Breast epithelium (tissue), 4 donors: ENCODE data around the gene PTOV1. TPM values are rescaled to one million over a fixed set of nuclear protein-coding genes. Genes with fewer than 3 reads are reported as not detected.

Source experiments
- DNase-seq, 2 donors: peaks; one replicate each; pipeline ENCODE4 v3.0.0-alpha.2; 2019; ENCODE audit warnings: low spot score in 2 of 2
- H3K27ac ChIP-seq, 2 donors: fragments of 200-600 bp; sonication (generic) in 1 of 2; one replicate each; pipeline ENCODE4 v1.5.1; 2016 to 2019; ENCODE audit warnings: mild to moderate bottlenecking in 1 of 2
- H3K27me3 ChIP-seq, 2 donors: fragments of 200-600 bp; sonication (generic) in 1 of 2; one replicate each; pipeline versions ENCODE4 v1.5.1 to v1.6.0; 2017 to 2019; ENCODE audit warnings: control low read depth in 1 of 2, mild to moderate bottlenecking in 1 of 2
- H3K36me3 ChIP-seq: fragments of 200-600 bp; one replicate; pipeline ENCODE4 v1.5.1; 2019
- H3K4me1 ChIP-seq, 2 donors: fragments of 200-600 bp; sonication (generic); one replicate each; pipeline ENCODE4 v1.5.1; 2016 to 2019; ENCODE audit warnings: control low read depth in 1 of 2
- H3K4me3 ChIP-seq, 3 donors: fragments of 200-600 bp; sonication (generic); 1 replicate in 2 of 3; 2 replicates in 1 of 3; pipeline ENCODE4 v1.5.1; 2016 to 2019; ENCODE audit warnings: mild to moderate bottlenecking in 3 of 3, moderate library complexity in 2 of 3
- H3K9me3 ChIP-seq, 2 donors: fragments of 200-600 bp; sonication (generic) in 1 of 2; one replicate each; pipeline ENCODE4 v1.5.1; 2016 to 2019; ENCODE audit warnings: control low read depth in 1 of 2
- POLR2A ChIP-seq: fragments of 450-650 bp; IDR thresholded peaks from one replicate; pipeline ENCODE4 v1.6.1; 2016; ENCODE audit warnings: antibody characterized with exemption, mild to moderate bottlenecking, moderate library complexity
- POLR2AphosphoS5 ChIP-seq, 3 donors: sonication (generic); formaldehyde crosslinking; IDR thresholded peaks; one replicate each; pipeline ENCODE4 v1.6.1; 2017; ENCODE audit warnings: antibody characterized with exemption in 3 of 3
- intact Hi-C: fragments of 100-400 bp; cut with DNase I; formaldehyde crosslinking; loops from one replicate; pipeline ENCODE4 v1.15.1; 2023; ENCODE audit warnings: low total_unique reads
- total RNA-seq, 3 donors: library from RNA; depleted of rRNA; stranded (reverse); fragments of >200 nt; gene quantifications; one replicate each; pipeline ENCODE4 v1.1.0, GENCODE V29; 2016
- TF ChIP-seq, protein P1 (sequence below), 3 donors: fragments of 450-650 bp; IDR thresholded peaks; one replicate each; pipeline ENCODE4 v1.5.1; 2016 to 2017; ENCODE audit warnings: antibody characterized with exemption in 3 of 3, mild to moderate bottlenecking in 3 of 3, moderate library complexity in 3 of 3

The PTOV1 gene
- total RNA-seq, 3 donors from 2014 or later = 45.1 to 95.0 (median 90.3) TPM

DNA sequence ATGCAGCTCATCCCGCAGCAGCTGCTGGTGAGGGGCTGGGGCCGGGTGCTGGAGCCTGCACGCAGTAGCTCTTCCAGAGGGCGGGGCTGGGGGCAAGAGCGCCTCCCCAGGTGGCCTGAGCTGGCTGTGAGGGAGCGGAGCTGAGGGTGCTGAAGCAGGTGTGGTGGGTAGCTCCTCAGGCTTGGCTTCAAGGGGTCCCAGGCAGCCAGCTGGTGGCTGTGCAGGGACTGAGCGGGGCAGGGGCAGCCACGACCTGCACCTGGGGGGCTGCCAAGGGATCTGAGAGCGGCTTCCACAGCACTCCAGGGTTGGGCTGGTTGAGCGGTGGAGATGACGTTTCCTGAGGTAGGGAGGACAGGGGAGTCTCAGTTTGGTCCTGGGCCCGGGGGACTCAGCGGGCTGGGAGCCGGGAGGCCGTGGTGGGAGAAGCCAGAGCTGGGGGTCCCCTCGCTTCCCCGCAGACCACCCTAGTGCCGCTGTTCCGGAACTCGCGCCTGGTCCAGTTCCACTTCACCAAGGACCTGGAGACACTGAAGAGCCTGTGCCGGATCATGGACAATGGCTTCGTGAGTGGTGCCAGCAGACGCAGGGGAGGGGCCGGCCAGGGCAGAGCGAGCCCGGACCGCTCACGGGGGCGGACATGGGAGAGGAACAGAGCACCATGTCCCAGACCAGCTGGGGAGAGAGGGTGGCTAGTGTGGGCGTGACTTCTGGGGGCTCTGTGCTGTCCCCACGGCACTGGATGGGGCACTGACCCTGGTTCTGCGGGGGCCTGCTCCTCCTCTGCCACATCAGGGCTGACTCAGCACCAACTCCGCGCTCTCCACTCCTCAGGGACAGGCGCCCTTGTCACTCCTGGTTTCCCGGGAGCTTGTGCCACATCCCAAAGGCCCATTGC, 7.4 kb downstream of the PTOV1 start:
- Histone ChIP-seq H3K4me1 (no peaks in the 10 kb centered on the region), H3K36me3 (peaks cover 3% of the 10 kb centered on the region), H3K27me3 (no peaks in the 10 kb centered on the region), H3K9me3 (no peaks in the 10 kb centered on the region), H3K4me3 (no peak overlapping the region), H3K27ac (peak overlapping the region in 1 of 2 donors; percentile 25)
- no peak for TF ChIP-seq POLR2AphosphoS5 (IDR thresholded peaks at IDR 0.05)
- TF ChIP-seq, protein P1, sequence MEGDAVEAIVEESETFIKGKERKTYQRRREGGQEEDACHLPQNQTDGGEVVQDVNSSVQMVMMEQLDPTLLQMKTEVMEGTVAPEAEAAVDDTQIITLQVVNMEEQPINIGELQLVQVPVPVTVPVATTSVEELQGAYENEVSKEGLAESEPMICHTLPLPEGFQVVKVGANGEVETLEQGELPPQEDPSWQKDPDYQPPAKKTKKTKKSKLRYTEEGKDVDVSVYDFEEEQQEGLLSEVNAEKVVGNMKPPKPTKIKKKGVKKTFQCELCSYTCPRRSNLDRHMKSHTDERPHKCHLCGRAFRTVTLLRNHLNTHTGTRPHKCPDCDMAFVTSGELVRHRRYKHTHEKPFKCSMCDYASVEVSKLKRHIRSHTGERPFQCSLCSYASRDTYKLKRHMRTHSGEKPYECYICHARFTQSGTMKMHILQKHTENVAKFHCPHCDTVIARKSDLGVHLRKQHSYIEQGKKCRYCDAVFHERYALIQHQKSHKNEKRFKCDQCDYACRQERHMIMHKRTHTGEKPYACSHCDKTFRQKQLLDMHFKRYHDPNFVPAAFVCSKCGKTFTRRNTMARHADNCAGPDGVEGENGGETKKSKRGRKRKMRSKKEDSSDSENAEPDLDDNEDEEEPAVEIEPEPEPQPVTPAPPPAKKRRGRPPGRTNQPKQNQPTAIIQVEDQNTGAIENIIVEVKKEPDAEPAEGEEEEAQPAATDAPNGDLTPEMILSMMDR (IDR thresholded peaks at IDR 0.05) = no peak
- TF ChIP-seq POLR2A = no peak
- intact Hi-C loops = no loop called here
- DNase-seq = no peak

DNA sequence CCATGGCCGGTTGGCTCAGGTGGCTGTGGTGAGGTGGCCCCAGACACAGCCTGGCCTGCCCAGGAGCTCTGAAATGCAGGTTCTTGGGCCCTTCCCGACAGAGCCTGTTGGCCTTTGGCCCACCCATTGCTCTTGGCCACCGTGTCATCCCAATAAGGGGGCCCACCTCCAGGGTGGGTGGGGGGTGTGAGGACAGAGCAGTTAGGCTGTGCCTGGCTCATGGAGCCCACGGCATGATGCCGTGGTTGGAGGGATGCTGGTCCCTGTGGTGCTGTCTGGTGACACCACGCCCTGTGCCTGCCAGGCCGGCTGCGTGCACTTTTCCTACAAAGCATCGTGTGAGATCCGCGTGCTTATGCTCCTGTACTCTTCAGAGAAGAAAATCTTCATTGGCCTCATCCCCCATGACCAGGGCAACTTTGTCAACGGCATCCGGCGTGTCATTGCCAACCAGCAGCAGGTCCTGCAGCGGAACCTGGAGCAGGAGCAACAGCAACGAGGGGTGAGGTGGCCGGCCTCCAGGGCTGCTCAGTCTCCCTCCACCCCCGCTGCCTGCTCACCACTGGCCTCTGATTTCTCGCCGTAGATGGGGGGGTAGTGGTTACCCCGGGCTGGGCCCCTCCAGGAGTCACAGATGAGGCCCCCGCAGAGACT, 8.8 kb downstream of the PTOV1 start:
- no peak overlapping the region for H3K27ac ChIP-seq
- H3K9me3 ChIP-seq = no peaks in the 10 kb centered on the region
- H3K4me3 ChIP-seq = no peak overlapping the region
- no peak for DNase-seq
- H3K36me3 ChIP-seq = peaks cover 3% of the 10 kb centered on the region
- intact Hi-C loops = loop anchor here (1.0 kb wide), 1 partner anchor 30 kb away; no protein-coding TSS in a partner anchor
- no peaks in the 10 kb centered on the region for H3K27me3 ChIP-seq
- TF ChIP-seq, protein P1 (IDR thresholded peaks at IDR 0.05) = no peak
- no peak for TF ChIP-seq POLR2A
- no peak for TF ChIP-seq POLR2AphosphoS5 (IDR thresholded peaks at IDR 0.05)
- H3K4me1 ChIP-seq = no peaks in the 10 kb centered on the region

DNA sequence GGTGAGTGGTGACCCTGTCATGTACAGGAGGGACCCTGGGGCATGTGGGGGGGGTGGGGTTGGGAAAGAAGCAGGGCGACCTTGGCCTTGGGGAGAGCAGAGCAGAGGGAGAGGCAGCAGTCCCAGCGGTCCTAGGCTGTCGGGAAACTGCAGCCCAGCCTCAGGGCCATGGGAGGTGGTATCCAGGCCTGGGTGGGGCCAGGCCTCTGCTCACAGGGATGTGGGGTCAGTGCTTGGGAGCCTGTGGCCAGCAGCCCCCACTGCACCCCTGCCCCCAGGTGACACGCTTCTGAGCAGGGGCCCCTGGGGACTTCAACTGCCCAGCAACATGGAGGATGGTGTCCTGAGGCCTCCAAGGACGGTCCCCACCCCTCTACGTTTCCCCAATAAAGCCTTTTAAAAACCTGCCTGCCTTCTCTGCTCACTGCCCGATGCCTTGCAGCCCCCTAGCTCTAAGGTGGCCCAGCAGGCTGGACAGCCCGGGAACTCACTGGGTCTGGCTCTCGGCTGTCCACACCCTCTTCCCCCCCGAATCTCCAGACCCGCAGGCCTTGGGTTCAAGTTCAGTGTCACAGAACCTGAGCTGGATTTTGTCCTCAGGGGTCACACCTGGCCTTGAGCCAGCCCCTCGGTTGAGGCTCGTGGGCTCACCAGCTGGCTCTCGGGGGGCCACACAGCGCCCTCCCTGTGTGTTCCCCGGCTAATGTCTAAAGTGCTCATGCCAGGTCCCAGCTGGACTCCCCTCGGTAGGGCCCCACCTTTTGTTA, 9.6 kb downstream of the PTOV1 start:
- Histone ChIP-seq H3K27me3 (no peaks in the 10 kb centered on the region), H3K4me1 (no peaks in the 10 kb centered on the region), H3K36me3 (peaks cover 3% of the 10 kb centered on the region), H3K9me3 (no peaks in the 10 kb centered on the region), H3K4me3 (no peak overlapping the region), H3K27ac (peak overlapping the region; percentile 62 to 72)
- TF ChIP-seq POLR2AphosphoS5 (IDR thresholded peaks at IDR 0.05) = no peak
- TF ChIP-seq, protein P1 (IDR thresholded peaks at IDR 0.05) = no peak
- TF ChIP-seq POLR2A = no peak
- intact Hi-C loops = loop anchor here (1.0 kb wide), 1 partner anchor 30 kb away; no protein-coding TSS in a partner anchor
- DNase-seq = no peak

DNA sequence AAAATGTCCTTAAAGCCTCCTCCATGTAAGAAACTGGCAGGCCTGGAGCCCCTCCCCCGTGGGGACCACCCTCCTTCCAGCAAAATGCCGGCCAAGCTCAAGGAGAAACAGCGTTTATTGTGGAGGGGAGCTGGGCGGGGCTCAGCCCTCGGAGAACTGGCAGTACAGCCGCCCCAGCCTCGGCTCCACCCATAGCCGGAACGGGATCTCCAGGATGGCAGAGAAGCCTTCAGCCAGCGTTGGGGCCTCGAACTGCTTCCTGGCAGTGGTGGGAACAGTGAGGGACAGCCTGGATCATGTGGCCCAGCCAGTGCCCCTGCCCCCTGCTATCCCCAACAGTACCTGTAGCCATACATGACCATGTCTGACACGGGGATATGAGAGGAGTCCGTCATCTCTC, 10.1 kb downstream of the PTOV1 start:
- intact Hi-C loops = no loop called here
- Histone ChIP-seq H3K27ac (peak overlapping the region; percentile 62 to 72), H3K9me3 (no peaks in the 10 kb centered on the region), H3K4me3 (peak overlapping the region in 1 of 3 donors; percentile 3), H3K4me1 (peaks cover 0 to 2% of the 10 kb centered on the region in 2 donors), H3K36me3 (peaks cover 3% of the 10 kb centered on the region), H3K27me3 (no peaks in the 10 kb centered on the region)
- DNase-seq = no peak
- TF ChIP-seq POLR2A = no peak
- TF ChIP-seq POLR2AphosphoS5 (IDR thresholded peaks at IDR 0.05) = no peak
- TF ChIP-seq, protein P1 (IDR thresholded peaks at IDR 0.05) = no peak
